ENCODE data around the gene HMX1.

DNA sequence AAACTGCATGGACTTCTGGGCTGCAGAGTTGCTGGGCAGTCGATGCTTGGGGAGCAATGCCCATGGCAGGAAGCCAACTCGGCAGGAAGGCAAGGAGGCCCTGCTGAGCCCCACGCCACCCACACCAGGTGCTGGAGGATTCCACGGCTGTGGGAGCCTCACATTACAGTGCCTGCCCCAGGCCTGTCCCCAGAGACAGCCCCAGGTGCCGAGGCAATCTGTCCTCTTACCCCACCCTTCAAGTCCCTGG lies 53.9 kb downstream of the HMX1 start:
- TF ChIP-seq, protein P1, sequence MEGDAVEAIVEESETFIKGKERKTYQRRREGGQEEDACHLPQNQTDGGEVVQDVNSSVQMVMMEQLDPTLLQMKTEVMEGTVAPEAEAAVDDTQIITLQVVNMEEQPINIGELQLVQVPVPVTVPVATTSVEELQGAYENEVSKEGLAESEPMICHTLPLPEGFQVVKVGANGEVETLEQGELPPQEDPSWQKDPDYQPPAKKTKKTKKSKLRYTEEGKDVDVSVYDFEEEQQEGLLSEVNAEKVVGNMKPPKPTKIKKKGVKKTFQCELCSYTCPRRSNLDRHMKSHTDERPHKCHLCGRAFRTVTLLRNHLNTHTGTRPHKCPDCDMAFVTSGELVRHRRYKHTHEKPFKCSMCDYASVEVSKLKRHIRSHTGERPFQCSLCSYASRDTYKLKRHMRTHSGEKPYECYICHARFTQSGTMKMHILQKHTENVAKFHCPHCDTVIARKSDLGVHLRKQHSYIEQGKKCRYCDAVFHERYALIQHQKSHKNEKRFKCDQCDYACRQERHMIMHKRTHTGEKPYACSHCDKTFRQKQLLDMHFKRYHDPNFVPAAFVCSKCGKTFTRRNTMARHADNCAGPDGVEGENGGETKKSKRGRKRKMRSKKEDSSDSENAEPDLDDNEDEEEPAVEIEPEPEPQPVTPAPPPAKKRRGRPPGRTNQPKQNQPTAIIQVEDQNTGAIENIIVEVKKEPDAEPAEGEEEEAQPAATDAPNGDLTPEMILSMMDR (conservative IDR thresholded peaks at IDR 0.05; ENCODE audit: low read depth, low read length), result no peak
- TF ChIP-seq EZH2 (IDR thresholded peaks at IDR 0.05; ENCODE audit: low read length, unreplicated experiment), result no peak
